DOHH2 (cell line): ENCODE measurements around the gene FAS.

ENCODE experiments used
- CTCF ChIP-seq: fragments of 200-600 bp; sonication (generic); IDR thresholded peaks from one replicate; pipeline ENCODE4 v1.5.1; 2014; ENCODE audit warnings: antibody characterized with exemption, mild to moderate bottlenecking, low read depth, low read length; ENCODE audit not compliant: poor library complexity, severe bottlenecking
- EZH2phosphoT487 ChIP-seq: fragments of 200-600 bp; sonication (generic); IDR thresholded peaks from 2 replicates; pipeline ENCODE4 v1.6.1; 2017; ENCODE audit warnings: borderline replicate concordance, mild to moderate bottlenecking, antibody characterized with exemption, low read length, moderate library complexity, mixed read lengths

- TF ChIP-seq CTCF = no peak
- no peak for TF ChIP-seq EZH2phosphoT487
Measured at GRCh38 chr10:88954458-88955083, 36.0 kb upstream of the FAS start.
